Astrocyte (in vitro differentiated cells and primary cell): Measurements from ENCODE around the gene DOCK10. TPM values are rescaled to one million over a fixed set of nuclear protein-coding genes. Genes with fewer than 3 reads are reported as not detected.

Source experiments
- DNase-seq: peaks from one replicate; pipeline ENCODE4 v3.0.0-alpha.2; 2010; ENCODE audit warnings: low read depth
- FAIRE-seq: peaks from 2 replicates; lab custom pipeline; 2011; peaks lifted over from hg19 to GRCh38; lab: Jason Lieb, UNC
- H2AFZ ChIP-seq: 2 replicates; pipeline ENCODE4 v1.6.0; 2012; ENCODE audit warnings: low read depth, low read length, inconsistent platforms
- H3K27ac ChIP-seq: 2 replicates; pipeline ENCODE4 v1.5.1; 2011; ENCODE audit warnings: low read depth, low read length, inconsistent platforms
- H3K27me3 ChIP-seq: 2 replicates; pipeline ENCODE4 v1.6.0; 2011; ENCODE audit warnings: low read length, inconsistent platforms; ENCODE audit not compliant: insufficient read depth
- H3K36me3 ChIP-seq: 2 replicates; pipeline ENCODE4 v1.5.1; 2011; ENCODE audit warnings: low read length, inconsistent platforms; ENCODE audit not compliant: insufficient read depth
- H3K4me1 ChIP-seq: 2 replicates; pipeline ENCODE4 v1.5.1; 2011; ENCODE audit warnings: low read length, inconsistent platforms; ENCODE audit not compliant: insufficient read depth
- H3K4me2 ChIP-seq: 2 replicates; pipeline ENCODE4 v1.6.0; 2012; ENCODE audit warnings: low read length, inconsistent platforms
- H3K4me3 ChIP-seq: 2 replicates; pipeline ENCODE4 v1.5.1; 2011; ENCODE audit warnings: low read depth, mild to moderate bottlenecking, low read length, inconsistent platforms; ENCODE audit not compliant: insufficient read depth
- H3K79me2 ChIP-seq: 2 replicates; pipeline ENCODE4 v1.6.0; 2012; ENCODE audit warnings: mild to moderate bottlenecking, low read length, inconsistent platforms; ENCODE audit not compliant: insufficient read depth
- H3K9ac ChIP-seq: 2 replicates; pipeline ENCODE4 v1.6.0; 2012; ENCODE audit warnings: mild to moderate bottlenecking, low read length, inconsistent platforms
- H3K9me3 ChIP-seq: 2 replicates; pipeline ENCODE4 v1.5.1; 2012; ENCODE audit warnings: low read depth, mild to moderate bottlenecking, low read length, inconsistent platforms; ENCODE audit not compliant: insufficient read depth
- H4K20me1 ChIP-seq: 2 replicates; pipeline ENCODE4 v1.6.0; 2012; ENCODE audit warnings: low read length, inconsistent platforms; ENCODE audit not compliant: insufficient read depth
- H3K27ac Mint-ChIP-seq: one replicate; pipeline ENCODE4 v1.8.0; 2021; ENCODE audit warnings: mild to moderate bottlenecking, mixed read lengths; ENCODE audit not compliant: unreplicated experiment
- H3K27me3 Mint-ChIP-seq: one replicate; pipeline ENCODE4 v1.8.0; 2021; ENCODE audit warnings: low read depth, mixed read lengths; ENCODE audit not compliant: unreplicated experiment
- H3K36me3 Mint-ChIP-seq: one replicate; pipeline ENCODE4 v1.8.0; 2021; ENCODE audit warnings: low read depth, mixed read lengths; ENCODE audit not compliant: unreplicated experiment
- H3K4me1 Mint-ChIP-seq: one replicate; pipeline ENCODE4 v1.8.0; 2021; ENCODE audit warnings: low read depth, mixed read lengths; ENCODE audit not compliant: unreplicated experiment
- H3K4me3 Mint-ChIP-seq: one replicate; pipeline ENCODE4 v1.8.0; 2021; ENCODE audit warnings: mild to moderate bottlenecking, moderate library complexity, mixed read lengths; ENCODE audit not compliant: unreplicated experiment
- H3K9me3 Mint-ChIP-seq: one replicate; pipeline ENCODE4 v1.8.0; 2021; ENCODE audit warnings: mild to moderate bottlenecking, mixed read lengths; ENCODE audit not compliant: unreplicated experiment
- EZH2 ChIP-seq: IDR thresholded peaks from 2 replicates; pipeline ENCODE4 v1.6.1; 2012; ENCODE audit warnings: mild to moderate bottlenecking, low read length, inconsistent platforms; ENCODE audit not compliant: insufficient read depth
- total RNA-seq: library from RNA; stranded (reverse); gene quantifications from 2 replicates; pipeline ENCODE4 v1.2.1, GENCODE V29; 2021
- TF ChIP-seq, protein P1 (sequence below): IDR thresholded peaks from 2 replicates; pipeline ENCODE4 v1.5.1; 2011; ENCODE audit warnings: low read depth, mild to moderate bottlenecking, inconsistent platforms, low read length, moderate library complexity; ENCODE audit not compliant: insufficient read depth

The DOCK10 gene
- total RNA-seq, 1 donor from 2014 or later, result 7.7 TPM

DNA sequence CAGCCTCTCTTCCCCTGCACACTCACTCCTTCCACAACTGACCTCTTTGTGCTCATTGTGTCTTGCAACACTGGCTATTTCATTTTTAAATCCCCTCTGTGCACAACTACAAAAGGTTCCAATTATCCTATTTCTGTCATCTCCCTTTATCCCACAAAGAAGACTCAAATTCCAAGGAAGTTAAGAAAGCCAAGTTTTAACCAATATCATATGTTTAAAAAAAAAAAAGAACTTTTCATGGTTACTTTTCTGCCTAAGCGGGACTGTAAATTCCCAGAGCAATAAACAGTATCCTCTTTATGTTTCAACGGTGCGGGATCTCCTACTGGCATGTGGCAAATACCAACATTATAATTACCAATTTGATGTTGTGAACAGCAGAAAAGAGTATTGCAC, 83.8 kb downstream of the DOCK10 start:
- H3K4me3 ChIP-seq, result no peak overlapping the region
- H2AFZ ChIP-seq, result no peak overlapping the region
- H3K9me3 ChIP-seq, result no peaks in the 10 kb centered on the region
- no peaks in the 10 kb centered on the region for H3K36me3 ChIP-seq
- peak overlapping the region; percentile 4 for H3K4me2 ChIP-seq
- H3K27ac ChIP-seq, result no peak overlapping the region
- Mint-ChIP-seq H3K27ac (no peak overlapping the region), H3K4me3 (no peak overlapping the region), H3K4me1 (peaks cover 2% of the 10 kb centered on the region), H3K9me3 (peaks cover 2% of the 10 kb centered on the region), H3K27me3 (no peaks in the 10 kb centered on the region), H3K36me3 (no peaks in the 10 kb centered on the region)
- no peaks in the 10 kb centered on the region for H3K4me1 ChIP-seq
- H4K20me1 ChIP-seq, result no peaks in the 10 kb centered on the region
- FAIRE-seq (peak; percentile 60), DNase-seq (peak; percentile 34)
- peaks cover 3% of the 10 kb centered on the region for H3K79me2 ChIP-seq
- H3K27me3 ChIP-seq, result no peaks in the 10 kb centered on the region
- H3K9ac ChIP-seq, result no peak overlapping the region
- TF ChIP-seq, protein P1, sequence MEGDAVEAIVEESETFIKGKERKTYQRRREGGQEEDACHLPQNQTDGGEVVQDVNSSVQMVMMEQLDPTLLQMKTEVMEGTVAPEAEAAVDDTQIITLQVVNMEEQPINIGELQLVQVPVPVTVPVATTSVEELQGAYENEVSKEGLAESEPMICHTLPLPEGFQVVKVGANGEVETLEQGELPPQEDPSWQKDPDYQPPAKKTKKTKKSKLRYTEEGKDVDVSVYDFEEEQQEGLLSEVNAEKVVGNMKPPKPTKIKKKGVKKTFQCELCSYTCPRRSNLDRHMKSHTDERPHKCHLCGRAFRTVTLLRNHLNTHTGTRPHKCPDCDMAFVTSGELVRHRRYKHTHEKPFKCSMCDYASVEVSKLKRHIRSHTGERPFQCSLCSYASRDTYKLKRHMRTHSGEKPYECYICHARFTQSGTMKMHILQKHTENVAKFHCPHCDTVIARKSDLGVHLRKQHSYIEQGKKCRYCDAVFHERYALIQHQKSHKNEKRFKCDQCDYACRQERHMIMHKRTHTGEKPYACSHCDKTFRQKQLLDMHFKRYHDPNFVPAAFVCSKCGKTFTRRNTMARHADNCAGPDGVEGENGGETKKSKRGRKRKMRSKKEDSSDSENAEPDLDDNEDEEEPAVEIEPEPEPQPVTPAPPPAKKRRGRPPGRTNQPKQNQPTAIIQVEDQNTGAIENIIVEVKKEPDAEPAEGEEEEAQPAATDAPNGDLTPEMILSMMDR, result no peak
- TF ChIP-seq EZH2, result no peak

- no peak overlapping the region for H3K4me3 Mint-ChIP-seq
Observed at GRCh38 chr2:224957540-224958461, 84.5 kb downstream of the DOCK10 start.

More at GRCh38 chr2:224957540-224958461, 84.5 kb downstream of the DOCK10 start:
- Histone ChIP-seq H3K27me3 (no peaks in the 10 kb centered on the region), H3K27ac (no peak overlapping the region), H3K4me2 (no peak overlapping the region), H3K36me3 (no peaks in the 10 kb centered on the region), H4K20me1 (no peaks in the 10 kb centered on the region), H3K9me3 (no peaks in the 10 kb centered on the region), H3K9ac (no peak overlapping the region), H3K4me1 (no peaks in the 10 kb centered on the region), H3K4me3 (no peak overlapping the region), H3K79me2 (peaks cover 3% of the 10 kb centered on the region), H2AFZ (no peak overlapping the region)
- H3K9me3 Mint-ChIP-seq, result peaks cover 2% of the 10 kb centered on the region
- FAIRE-seq (no peak), DNase-seq (no peak)
- peaks cover 2% of the 10 kb centered on the region for H3K4me1 Mint-ChIP-seq
- no peaks in the 10 kb centered on the region for H3K36me3 Mint-ChIP-seq
- no peak overlapping the region for H3K27ac Mint-ChIP-seq
- TF ChIP-seq, protein P1, result no peak
- TF ChIP-seq EZH2, result no peak
- no peaks in the 10 kb centered on the region for H3K27me3 Mint-ChIP-seq
